GM19467 (cell line): ENCODE results near the gene CEP112.
"Not testable (repeated sequence)": the region's sequence is repeated elsewhere in the genome, so short reads cannot be mapped to it uniquely, and the experiment has no call there.

Experiments used
- ATAC-seq: cut with Tn5 transposase; IDR thresholded peaks from one replicate; pipeline ENCODE4 v1.9.1; 2021; ENCODE audit warnings: mild to moderate bottlenecking, moderate library complexity; ENCODE audit not compliant: unreplicated experiment

CEP112 gene

GRCh38 chr17:66085221-66085620 lies 106.7 kb downstream of the CEP112 start:
- ATAC-seq = no peak

DNA sequence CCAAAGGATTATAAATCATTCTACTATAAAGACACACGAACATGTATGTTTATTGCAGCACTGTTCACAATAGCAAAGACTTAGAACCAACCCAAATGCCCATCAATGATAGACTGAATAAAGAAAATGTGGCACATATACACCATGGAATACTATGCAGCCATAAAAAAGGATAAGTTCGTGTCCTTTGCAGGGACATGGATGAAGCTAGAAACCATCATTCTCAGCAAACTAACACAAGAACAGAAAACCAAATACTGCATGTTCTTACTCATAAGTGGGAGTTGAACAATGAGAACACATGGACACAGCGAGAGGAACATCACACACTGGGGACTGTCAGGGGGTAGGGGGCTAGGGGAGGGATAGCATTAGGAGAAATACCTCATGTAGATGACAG lies 111.3 kb downstream of the CEP112 start:
- ATAC-seq = not testable (repeated sequence)

GRCh38 chr17:66076546-66077190 lies 115.3 kb downstream of the CEP112 start:
- no peak for ATAC-seq

- ATAC-seq = no peak
These were observed 118.5 kb downstream of the CEP112 start for GRCh38 chr17:66073384-66073783.

GRCh38 chr17:66063686-66064085 lies 128.2 kb downstream of the CEP112 start:
- no peak for ATAC-seq

DNA sequence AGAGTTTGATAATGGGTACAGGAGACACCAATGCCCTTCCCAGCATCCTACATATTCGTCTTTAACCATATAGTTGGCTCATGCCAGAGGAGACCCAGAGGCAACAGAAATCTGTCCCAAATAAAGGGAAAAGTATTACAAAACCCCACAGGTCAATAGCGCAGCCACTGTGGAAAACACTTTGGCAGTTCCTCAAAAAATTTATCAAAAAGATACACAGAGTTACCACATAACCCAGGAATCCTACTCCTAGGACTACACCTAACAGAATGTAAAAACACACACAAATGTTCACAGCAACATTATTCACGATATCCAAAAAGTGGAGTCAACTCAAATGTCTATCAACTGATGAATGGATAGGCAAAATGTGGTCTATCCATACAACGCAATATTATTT lies 135.8 kb downstream of the CEP112 start:
- no peak for ATAC-seq

GRCh38 chr17:66054242-66054641 lies 137.7 kb downstream of the CEP112 start:
- no peak for ATAC-seq

- no peak for ATAC-seq
These were observed 147.8 kb downstream of the CEP112 start for GRCh38 chr17:66044083-66044482.

DNA sequence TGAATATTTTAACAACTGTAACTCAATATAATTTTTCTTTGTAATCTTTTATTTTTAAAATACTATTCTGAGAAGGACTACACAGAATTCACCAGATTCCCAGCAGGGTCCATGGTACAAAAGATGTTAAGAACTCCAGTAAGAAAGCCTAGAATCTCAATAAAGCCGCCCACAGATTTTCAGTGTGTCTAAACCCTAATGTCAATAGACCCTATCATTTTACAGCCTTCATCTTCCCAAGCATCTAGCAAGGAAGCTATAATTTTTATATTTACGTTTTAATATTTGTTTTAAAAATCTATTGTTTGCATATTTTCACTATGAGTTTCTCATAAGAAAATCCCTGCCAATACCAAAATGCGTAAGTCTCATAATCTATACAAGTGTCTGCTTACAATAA lies 148.5 kb downstream of the CEP112 start:
- no peak for ATAC-seq

DNA sequence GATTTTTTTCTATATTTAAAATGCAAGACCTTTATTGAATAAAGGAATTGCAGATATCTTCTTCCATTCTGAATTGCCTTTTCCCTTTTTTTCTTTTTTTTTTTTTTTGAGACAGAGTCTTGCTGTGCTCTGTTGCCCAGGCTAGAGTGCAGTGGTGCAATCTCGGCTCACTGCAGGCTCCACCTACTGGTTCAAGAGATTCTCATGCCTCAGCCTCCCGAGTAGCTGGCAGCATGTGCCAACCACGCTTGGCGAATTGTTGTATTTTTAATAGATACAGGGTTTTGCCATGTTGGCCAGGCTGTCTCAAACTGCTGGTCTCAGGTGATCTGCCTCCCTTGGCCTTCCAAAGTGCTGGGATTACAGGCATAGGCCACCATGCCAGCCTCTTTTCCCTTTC lies 151.5 kb downstream of the CEP112 start:
- ATAC-seq = no peak

GRCh38 chr17:66038125-66038524 lies 153.8 kb downstream of the CEP112 start:
- no peak for ATAC-seq

DNA sequence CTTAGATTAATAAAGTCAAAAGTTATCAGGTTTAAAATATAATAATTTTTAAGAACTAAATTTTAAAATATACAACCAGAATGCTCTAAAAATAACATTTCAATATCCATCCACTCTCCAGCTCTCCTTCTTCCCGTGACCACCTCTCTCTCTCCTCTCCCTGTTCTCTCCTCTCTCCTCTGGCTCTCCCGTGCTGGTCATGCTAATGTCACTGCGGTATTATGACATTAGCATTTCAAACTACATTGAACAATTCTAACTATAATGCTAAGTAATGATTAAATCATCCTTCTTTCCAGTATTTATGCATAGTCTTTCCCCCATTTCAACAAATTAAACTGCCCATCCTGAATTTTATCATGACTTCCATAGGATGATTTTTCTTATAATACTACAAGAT lies 154.7 kb downstream of the CEP112 start:
- ATAC-seq = no peak

GRCh38 chr17:66032082-66032712 lies 159.7 kb downstream of the CEP112 start:
- ATAC-seq = no peak

DNA sequence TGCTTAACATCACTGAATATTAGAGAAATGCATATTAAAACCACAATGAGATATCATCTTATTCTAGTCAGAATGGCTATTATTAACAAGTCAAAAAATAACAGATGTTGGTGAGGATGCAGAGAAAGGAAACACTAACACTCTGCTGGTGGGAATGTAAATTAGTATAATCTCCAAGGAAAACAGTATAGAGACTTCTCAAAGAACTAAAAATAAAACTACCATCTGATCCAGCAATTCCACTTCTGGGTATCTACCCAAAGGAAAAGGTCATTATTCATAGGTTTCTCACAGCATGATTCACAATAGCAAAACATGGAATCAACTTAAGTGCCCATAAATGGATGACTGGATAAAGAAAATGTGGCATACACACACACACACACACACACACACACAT lies 166.4 kb downstream of the CEP112 start:
- ATAC-seq = no peak

GRCh38 chr17:66021757-66022156 lies 170.2 kb downstream of the CEP112 start:
- no peak for ATAC-seq

DNA sequence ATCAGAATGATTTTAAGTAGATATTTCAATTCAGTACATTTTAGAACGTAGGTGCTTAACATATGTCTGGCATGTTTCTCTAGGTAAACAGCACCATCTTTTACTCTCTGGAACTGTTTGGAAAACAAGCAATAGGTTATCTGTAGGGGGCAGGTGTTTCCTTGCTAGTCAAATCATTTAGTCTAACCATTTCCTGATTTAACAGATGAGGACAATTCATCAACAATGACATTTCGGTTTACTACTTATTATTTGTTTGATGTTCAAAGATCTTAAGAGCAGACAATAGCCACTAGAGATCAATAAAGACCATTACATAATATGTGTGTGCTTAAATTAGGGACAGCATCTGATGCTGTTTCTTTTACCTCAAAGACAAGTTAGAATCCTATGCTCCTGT lies 173.1 kb downstream of the CEP112 start:
- ATAC-seq = no peak

DNA sequence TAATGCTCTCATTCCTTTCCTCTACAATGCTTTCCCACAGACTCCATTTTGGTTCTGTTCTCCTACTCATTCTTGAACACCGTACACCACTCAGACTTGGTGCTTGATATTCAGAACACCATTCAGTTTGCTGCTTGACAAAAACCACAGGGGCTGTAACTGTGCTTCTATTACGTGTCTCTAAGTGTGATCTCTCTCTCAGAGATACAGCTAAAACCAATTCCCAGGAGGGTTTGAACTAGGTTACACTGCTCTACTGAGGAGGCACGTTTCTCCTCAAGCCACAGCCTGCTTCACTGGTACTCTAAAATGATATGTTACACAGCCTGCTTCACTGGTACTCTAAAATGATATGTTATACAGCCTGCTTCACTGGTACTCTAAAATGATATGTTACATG lies 175.7 kb downstream of the CEP112 start:
- no peak for ATAC-seq

- ATAC-seq = no peak
These were observed 183.3 kb downstream of the CEP112 start for GRCh38 chr17:66008680-66009079.

DNA sequence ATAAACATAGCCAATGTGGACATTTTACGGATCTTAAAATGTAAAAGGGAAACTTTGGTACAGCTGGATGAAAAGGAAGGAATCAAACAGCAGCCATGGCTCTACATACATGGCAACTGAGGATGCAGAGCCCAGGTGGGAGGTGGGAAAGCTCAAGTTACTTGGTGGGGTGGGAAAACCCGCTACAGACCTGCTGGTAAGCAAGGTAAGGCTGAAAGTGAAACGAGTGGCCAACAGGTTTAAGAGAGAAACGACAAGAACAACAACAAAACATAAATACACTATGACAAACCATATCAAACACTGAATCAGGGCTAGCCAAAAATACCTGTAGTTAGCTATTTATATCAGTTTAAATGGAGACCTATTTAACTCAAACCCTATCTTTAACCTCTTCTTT lies 185.3 kb downstream of the CEP112 start:
- no peak for ATAC-seq

- no peak for ATAC-seq
These were observed 189.1 kb downstream of the CEP112 start for GRCh38 chr17:66002812-66003211.

GRCh38 chr17:66002063-66002585 lies 189.8 kb downstream of the CEP112 start:
- no peak for ATAC-seq

DNA sequence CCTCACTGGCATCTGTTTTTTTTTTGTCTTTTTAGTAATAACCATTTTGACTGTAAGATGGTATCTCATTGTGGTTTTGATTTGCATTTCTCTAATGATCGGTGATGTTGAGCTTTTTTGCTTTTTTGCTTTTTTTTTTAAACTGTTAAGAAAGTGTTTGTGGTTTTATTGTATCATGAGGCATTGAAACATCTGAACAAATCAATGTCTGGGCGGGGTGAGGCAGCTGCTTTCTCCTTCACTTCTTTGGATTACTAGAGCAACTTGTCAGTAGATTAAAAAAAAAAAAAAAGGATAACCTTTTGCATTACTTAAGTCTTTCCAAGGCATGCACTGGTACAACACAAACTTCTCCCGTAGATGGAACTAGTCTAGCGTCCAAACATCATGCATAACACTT lies 191.7 kb downstream of the CEP112 start:
- no peak for ATAC-seq

- ATAC-seq = no peak
These were observed 193.3 kb downstream of the CEP112 start for GRCh38 chr17:65998675-65999074.
